Measurements from ENCODE around the gene TMEM207.

Gene TMEM207

DNA sequence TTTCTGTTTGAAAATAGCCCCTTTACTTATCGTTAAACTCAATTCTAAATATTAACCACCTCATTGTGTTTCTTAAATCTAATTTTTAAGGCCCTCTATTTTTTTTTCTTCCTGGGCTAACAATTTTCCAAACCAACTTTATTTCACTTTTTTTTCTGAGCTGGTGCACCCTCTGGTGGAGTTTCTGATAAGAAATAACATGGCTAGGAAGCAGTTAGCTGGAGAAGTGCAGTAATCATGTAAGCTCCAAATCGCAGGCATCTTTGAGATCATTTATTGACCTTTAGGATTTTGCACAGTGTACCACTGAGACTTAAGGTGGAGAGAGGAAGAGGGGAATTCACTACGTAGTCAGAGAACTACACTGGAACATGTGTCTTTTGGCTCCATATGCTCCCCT, 6.4 kb downstream of the TMEM207 start:
- DNase-seq = no peak

DNA sequence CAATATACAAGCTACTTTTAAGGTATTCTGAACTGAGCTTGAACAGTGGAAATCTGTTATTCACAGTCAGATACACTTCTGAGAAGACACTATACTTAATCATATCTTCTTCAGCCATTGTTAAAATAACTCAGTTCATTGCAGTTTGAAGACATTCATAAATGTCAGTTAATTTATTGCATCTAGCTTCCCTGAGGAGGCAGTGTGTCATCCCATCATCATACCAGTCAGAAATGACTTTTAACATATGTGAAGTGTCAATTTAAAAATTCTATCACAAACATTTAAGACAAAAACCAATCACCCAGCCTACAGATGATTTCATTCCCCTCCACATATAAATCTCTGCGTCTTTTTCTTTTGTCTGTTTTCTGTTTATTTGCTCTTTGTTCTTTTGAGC, 7.5 kb downstream of the TMEM207 start:
- no peak for DNase-seq

DNA sequence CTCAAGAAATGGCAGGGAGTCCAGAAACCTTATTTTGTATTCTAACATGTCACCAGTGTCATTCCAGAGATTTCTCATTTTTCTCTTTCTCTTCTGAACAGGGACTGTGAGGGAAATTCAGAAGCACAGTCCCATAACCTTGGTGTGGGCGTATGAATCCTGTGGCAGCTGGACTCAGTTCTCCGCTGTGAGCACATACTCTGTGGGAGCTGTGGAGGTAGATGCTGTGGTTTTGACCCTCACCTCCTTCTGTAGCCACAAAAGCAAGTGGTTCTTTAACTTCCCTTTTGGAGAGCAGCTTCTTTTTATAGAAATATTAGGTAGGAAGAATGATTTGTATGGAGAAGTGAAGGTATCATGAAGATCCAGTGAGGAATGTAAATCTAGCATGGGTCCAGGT, 13.4 kb downstream of the TMEM207 start:
- DNase-seq = no peak

DNA sequence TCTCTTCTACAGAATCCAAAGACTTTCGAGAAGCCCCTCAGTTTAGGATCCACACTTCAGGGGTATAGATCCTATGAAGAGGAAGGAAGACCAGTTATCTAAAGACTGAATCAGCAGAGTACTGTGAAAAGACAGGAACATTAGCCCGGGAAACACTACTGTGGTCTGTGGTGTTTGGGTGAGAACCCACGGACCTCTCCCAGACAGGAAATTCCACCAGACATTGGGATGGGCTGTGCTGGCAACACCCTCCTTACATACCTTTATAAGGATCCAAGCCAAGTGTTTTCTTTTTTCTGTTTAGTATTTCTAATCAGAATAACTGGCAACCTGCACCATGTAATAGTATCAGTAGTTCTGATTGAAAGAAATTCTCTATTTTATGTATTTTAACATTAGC, 14.1 kb downstream of the TMEM207 start:
- no peak for DNase-seq

DNA sequence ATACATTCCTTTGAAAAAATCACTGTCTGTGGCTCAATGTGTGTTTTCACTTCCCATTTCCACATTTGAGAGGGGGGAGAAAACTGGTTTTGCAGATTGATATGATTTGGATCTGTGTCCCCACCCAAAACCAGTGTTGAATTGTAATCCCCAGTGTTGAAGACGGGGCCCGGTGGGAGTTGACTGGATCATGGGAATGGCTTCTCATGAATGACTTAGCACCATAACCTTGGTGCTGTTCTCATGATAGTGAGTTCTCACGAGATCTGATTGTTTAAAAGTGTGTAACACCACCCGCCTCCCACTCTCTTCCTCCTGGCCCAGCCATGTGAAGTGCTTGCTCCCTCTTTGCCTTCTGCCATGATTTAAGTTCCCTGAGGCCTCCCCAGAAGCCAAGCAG, 16.1 kb downstream of the TMEM207 start:
- no peak for DNase-seq

DNA sequence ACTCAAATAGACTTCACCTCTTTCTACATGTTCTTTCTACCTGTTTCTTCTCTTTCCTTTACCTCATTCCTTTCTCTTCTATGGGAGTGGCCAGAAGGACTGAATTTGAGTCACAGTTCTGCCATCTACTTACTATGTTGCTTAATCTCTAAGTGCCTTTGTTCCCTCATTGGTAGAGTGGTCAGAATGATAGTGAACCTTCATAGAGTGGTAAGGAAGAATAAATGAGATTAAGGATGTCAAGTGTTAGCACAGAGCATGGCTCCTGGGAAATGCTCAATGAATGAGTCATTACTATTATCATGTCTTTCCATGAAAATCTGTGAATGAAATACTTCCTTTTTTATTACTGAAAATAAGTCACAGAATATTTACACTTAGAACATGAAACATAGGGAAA, 17.5 kb downstream of the TMEM207 start:
- DNase-seq = no peak

DNA sequence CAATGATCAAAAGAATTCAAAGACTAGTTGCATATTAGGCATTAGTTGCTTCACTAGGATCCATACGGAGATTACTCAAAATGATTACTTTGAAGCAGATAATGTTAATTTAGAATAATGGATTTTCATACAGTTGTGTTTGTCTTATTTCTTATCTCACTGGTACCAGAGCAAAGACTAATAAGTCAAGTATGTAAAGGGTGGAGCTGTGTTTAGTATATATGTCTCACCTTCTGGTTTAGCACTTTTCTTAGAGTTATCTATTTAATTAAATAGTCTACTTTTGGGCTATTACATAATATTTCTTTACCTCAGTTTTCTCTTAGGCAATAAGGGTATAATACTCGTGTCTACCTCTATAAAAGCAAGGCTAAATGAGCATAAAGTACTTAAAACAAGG, 18.8 kb downstream of the TMEM207 start:
- no peak for DNase-seq

DNA sequence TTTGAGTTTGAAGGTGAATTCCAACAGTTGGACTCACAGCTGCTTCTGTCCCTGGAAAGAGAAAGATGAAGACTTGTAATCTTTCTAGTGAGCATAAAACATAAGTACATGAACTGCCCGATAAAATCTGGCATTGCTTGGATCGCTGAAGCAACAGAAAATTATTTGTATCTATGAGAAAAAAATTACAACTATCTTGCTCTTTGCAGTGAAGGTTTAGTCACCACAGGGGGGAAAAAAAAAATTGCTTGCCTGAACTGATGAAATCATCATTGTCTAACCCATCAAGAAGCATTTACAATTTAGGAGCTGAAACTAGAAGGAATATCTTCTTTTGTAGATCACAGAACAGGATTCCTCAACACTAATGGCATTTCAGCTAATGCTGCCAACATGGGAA, 20.0 kb downstream of the TMEM207 start:
- no peak for DNase-seq

DNA sequence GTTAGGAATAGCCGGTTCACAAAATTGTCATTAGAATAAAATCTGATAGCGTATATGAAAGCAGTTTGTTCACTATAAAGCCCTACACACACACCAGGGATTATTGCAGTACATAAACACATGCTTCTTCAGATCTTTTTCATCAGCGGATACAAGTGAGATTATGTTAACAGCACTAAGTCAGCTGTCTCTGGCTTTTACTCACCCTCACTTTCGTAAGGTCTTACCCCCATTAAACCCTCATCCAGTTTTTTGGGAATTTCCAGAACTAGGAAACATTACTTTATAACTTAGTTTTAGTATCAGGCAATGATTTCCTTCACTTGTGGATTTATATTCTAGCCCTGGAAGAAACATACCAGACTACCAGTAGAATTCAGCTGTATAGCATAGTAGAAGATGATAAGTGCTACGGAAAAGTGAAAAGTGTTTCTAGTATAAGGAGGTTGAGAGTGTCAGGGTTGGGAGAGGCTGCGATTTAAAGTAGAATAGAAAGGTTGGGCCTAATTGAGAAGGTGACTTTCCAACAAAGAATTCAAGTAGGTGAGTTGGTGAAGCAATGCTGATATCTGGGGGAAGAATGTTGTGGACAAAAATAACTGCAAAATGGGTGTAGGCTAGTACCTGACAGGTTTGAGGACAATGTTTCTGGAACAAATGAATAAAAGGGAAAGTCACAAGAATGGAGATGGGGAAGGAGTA, 22.7 kb downstream of the TMEM207 start:
- DNase-seq = no peak

DNA sequence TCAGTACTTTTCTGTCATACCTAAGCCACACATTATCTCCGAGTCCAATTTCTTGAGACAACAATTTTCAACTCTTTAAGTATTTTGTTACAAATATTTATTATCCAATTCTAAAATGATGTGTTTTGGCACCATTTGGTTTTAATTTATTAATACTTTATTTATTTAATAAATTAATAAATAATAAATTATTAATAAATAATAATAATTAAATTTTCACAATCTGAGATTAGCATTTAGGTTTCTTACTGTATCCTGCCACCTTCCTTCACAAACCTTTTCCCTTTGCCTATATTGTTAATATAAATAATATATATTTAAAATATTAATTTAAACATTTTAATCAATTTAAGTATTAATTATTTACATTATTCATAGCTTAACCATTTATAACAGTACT, 23.9 kb downstream of the TMEM207 start:
- DNase-seq = no peak

DNA sequence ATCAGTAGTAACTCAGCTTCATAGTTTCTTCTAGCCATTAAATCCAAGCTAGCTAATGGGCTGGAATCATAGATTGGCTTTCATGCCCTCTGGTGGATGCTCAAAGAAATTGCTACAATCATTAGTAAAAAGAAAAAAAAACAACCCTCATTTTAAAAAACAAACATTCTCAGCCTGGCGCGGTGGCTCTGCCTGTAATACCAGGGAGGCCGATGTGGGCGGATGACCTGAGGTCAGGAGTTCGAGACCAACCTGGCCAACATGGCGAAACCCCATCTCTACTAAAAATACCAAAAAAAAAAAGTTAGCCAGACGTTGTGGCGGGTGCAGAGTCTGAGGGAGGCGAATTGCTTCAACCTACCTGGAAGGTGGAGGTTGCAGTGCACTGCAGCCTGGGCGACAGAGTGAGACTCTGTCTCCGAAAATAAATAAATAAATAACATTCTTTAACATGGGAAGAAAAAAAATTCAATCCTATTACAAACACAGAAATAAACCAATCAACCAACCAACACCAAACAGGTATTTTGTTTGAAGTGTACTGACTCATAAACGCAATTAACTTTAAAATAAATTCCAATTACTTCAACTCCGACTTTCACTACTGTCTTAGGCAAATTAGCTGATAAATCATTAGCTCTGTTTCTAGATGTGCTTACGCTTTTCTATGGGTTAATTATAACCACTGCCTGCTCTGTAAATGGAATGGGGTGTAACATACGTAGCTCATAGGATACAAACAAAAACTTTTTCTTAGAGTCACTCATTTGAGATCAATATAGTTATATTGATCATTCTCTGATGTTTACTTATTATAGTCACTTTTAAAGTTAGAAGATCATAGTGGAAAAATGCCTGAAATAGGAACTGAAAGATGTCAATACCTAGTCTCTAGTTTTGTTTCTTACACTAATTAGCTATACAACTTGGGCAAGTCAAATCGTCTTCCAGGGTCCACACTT, 24.9 kb downstream of the TMEM207 start:
- DNase-seq = peak; percentile 69

DNA sequence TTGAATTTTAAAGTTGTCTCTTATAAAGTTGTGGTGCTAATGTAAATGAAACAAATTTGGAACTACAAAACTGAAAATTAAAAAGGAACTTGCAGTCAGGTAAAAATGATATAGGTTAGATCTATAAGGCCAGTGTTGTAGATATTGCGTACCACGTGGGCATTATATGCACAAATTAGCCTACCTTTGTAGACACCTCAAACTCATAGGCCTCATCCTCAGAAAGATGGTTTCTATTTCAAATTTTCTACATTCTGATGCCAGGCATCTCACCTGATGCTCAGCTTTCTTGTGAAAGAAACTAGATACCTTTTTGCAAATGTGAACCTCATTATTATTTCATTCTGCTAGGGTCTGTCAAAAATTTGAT, 25.6 kb downstream of the TMEM207 start:
- no peak for DNase-seq

DNA sequence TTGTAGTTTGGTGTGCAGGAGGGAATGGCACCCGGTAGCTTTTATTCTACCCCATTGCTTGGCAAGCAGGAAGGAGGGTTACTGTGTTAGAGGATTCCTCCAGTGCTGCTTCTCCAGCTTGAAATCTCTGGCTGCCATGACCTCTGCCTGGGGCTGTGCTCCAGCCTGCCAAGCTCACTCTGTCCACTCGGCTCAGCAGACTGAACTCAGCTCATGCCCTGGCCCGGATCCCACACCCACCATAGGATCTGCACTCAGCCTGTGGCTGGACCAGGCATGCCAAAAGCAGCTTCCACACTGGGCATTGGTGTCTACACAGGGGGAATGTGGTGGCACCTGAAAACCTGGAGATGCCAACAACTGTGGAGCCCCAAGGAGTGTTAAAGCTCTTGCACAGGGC, 35.4 kb downstream of the TMEM207 start:
- no peak for DNase-seq

DNA sequence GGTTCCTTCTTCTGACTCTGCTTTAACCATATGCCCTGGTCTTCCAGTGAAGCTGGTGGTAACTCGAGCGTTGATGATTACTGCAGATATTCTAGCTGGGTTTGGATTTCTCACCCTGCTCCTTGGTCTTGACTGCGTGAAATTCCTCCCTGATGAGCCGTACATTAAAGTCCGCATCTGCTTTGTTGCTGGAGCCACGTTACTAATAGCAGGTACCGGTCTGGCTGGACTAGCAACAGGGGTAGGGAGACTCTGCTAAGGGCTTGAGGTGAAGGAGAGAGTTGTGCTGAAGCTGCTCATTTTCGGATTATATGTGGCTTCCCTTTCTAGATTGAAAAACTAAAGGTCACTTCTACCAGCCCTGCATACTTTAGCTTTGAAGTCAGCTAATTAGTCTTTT, 45.0 kb downstream of the TMEM207 start:
- DNase-seq = no peak

DNA sequence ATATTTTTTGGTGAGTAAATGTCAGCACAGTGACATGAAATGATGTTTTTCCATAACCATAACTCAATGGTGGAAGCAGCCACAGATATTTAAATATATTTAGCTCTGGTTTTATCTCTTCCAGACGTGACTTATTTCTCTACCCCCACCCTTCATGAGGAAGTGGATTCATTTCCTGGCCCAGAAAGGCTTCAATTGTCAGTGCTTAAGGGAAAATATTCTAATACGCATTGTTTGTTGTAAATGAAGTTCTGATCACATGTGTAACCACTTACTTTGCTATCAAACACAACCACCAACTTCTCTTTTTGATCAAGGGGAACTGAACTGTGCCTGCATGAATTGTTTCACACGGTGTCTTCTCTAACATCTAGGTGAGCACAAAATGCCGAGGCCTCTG, 47.7 kb downstream of the TMEM207 start:
- no peak for DNase-seq

DNA sequence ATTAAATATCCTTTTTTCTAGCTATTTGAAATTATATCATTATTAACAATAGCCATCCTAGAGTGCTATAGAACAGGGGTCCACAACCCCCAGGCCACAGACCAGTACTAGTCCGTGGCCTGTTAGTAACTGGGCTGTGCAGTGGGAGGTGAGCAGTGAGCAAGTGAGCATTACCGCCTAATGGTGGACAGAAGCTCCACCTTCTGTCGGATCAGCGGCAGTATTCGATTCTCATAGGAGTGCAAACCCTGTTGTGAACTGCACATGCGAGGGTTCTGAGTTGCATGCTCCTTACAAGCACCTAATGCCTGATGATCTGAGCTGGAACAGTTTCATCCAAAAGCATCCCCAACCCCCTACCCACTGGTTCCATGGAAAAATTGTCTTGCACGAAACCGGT, 50.0 kb downstream of the TMEM207 start:
- DNase-seq = no peak

DNA sequence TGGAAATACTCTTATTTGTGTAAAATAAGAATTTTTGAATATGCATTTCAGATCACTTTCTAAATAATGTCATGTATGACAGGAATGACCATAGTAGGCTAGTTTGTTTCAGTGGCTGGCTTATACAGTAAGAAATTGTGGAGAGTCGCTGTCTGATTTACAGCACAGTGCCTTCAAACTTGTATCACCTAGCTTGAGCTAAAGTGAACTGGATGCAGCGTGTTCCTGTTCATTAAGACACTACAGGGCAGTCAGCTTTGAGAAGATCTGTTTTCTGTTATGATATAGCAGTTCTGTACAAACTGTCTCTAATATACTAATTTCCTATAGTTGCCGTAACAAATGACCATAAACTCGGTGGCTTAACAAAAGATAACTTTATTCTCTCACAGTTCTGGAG, 51.8 kb downstream of the TMEM207 start:
- no peak for DNase-seq

DNA sequence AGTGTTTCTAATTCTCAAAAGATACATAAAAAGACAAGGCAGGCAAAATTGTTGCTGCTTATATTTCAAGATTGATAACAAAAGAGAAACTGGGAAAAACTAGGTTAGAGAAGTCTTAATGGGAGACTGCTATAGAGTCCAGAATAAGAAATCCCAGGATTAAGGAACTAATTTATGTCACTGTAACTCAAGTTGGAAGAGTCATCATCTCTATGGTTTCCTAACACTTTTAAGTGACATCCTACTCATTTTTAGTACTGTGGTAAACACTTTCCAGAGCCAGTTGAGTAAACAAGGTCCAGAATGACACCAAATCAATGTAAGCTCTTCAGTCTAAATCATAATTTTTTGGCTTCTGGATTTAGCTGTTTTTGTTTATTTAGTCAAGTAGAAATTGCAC, 53.7 kb downstream of the TMEM207 start:
- no peak for DNase-seq

DNA sequence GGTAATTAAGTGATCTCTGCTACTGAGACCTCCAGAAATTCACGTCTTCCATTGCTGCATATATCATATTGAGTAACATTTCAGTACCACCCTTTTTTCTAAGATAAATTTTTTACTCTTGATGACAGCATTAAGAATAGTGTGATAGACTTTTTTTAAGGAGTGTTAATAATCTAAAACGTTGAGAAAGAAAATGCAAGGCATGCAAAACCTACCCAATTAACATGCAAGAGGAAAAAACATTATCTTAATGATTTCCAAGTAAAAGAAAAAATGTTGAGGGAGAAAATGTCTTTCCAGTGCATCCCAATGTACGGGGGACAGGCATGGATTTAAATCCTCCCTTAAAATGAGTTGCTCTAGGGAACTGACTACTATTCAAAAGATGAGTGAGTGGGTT, 61.0 kb downstream of the TMEM207 start:
- no peak for DNase-seq

DNA sequence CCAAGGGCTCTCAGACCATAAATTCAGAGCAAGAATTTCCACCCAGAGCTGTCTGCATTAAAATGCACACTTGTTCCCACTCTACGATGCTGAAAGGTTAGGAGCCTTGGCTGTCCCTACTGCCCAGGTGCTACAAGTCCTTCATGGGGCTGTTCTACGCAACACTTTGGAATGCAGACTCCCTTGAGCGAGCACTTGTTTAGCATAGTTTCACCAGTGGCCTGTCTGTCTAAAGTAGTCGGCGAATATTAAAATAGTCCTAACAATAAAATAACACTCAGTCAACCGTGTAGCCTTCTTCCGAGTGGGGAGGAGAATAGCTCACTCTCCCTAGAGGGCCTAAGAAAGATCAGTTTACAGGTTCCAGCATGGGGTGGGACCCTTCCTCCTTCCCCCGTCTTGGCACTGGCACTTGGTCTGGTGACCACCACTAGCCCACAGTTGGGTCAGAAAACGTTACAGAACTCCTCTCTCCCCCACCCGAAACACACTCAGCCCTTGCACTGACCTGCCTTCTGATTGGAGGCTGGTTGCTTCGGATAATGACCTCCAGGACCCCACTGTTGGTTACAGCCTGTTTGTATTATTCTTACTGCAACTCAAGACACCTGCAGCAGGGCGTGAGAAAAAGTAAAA, 62.0 kb downstream of the TMEM207 start, which contains the start of gene CLDN16:
CLDN16 (plus strand) TSS at position 586 of the 636 bp plus-strand sequence. CDS start 167 bp downstream, outside the sequence.
- DNase-seq = no peak

DNA sequence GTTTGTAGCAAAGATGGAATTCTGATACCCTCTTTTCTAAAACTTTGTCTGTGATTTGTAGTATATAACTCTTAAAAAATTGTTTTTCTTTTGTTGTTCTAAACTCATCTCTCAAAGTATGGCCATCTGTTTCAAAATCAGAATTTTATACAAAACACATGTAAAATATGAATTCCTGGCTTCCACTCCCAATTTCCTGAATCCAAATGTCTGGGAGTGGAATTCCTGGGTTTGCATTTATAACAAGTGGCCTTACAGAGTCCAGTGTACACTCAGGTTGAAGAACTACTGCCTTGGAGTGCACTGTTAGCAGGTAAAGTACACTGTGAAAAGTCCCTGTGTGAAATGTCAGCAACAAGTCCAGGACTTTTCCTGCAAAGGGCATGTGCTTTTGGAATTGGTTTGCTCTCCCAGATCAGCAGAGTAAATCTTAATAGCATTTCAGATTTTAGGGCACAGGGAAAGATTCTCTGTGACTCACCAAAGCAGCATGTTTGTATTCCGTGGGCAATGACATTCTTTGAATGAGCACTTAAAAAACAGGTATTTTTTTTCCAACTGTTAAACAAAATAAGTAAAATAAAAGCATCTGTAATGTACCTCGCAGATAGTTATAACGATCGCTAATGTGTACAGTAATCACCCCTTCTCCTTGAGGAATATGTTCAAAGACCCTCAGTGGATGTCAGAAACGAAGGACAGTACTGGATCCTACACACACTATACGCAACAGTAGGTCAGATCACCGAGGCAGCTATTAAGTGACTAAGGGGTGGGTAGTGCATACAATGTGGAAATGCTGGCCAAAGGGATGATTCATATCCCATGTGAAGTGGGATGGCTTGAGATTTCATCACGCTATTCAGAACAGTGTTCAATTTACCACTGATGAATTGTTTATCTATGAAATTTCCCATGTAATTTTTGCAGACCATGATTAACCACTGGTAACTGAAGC, 63.7 kb downstream of the TMEM207 start:
- DNase-seq = no peak

DNA sequence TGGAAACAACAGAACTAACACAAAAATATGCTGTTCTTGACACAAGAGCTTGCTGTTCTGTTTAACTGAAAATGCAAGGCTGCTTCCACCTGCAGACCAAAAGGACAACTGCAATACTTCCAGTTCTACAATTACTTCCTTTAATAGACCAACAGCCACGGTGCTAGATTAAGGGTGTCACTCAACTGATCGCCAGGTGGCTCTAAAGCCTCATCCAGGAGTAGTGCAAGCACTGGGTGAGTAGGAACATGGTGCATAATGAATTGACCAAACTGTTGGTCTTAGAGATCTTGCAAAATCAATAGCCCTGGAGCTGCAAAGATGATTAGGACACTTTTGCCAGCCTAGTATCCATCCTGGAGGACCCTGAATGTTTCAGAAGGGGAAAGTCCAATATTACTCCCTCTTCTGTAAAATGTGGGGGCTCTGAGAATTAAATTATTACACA, 65.4 kb downstream of the TMEM207 start:
- DNase-seq = peak; percentile 60

DNA sequence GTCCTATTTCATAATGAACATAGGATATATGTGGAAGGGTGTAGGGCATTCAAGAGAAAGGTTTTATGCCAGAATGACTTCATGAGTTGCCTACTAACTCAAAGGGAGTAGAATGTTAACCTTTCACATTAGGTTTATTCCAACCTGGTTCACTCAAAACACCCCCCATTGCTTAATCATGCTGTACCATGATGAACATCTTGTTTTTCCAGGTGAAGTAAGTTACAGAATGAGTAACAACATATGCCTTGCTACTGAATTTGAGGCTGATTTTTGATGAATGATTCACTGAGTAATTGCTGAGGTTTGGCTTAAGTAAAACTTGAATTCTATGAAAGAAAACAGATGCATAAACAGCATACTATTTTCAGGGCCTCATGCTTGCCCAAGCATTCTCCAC, 67.6 kb downstream of the TMEM207 start:
- no peak for DNase-seq
